Endodermal cell (in vitro differentiated cells): Measurements from ENCODE around the gene CYP4F2. TPM values are rescaled to one million over a fixed set of nuclear protein-coding genes. Genes with fewer than 3 reads are reported as not detected.

ENCODE experiments used
- DNase-seq: peaks from one replicate; pipeline ENCODE4 v3.0.0-alpha.2; 2017
- H3K27ac ChIP-seq: 2 replicates; pipeline ENCODE4 v1.5.1; 2013; ENCODE audit warnings: mild to moderate bottlenecking, low read depth, low read length, moderate library complexity
- H3K27me3 ChIP-seq: 2 replicates; pipeline ENCODE4 v1.6.1; 2013; ENCODE audit warnings: mild to moderate bottlenecking, low read length, moderate library complexity; ENCODE audit not compliant: insufficient read depth, control insufficient read depth, poor library complexity, severe bottlenecking
- H3K36me3 ChIP-seq: 2 replicates; pipeline ENCODE4 v1.7.0; 2013; ENCODE audit warnings: mild to moderate bottlenecking, low read length, moderate library complexity; ENCODE audit not compliant: control insufficient read depth, insufficient read depth
- H3K4me1 ChIP-seq: one replicate; pipeline ENCODE4 v1.7.0; 2013; ENCODE audit warnings: low read length; ENCODE audit not compliant: control insufficient read depth, insufficient read depth
- H3K4me3 ChIP-seq: 2 replicates; pipeline ENCODE4 v1.5.1; 2013; ENCODE audit warnings: mild to moderate bottlenecking, low read length, moderate library complexity
- H3K9ac ChIP-seq: 2 replicates; pipeline ENCODE4 v1.6.1; 2013; ENCODE audit warnings: mild to moderate bottlenecking, low read length, moderate library complexity; ENCODE audit not compliant: poor library complexity, severe bottlenecking; ENCODE audit errors: extremely low read depth
- H3K9me3 ChIP-seq: 2 replicates; pipeline ENCODE4 v1.6.1; 2013; ENCODE audit warnings: mild to moderate bottlenecking, low read length, moderate library complexity; ENCODE audit not compliant: control insufficient read depth
- H3K27ac Mint-ChIP-seq: 2 replicates; pipeline ENCODE4 v1.8.0; 2020; ENCODE audit warnings: mixed read lengths
- H3K27me3 Mint-ChIP-seq: 2 replicates; pipeline ENCODE4 v1.8.0; 2021; ENCODE audit warnings: mild to moderate bottlenecking, mixed read lengths; ENCODE audit not compliant: insufficient read depth
- H3K36me3 Mint-ChIP-seq: 2 replicates; pipeline ENCODE4 v1.8.0; 2020; ENCODE audit warnings: low read depth, mixed read lengths
- H3K4me1 Mint-ChIP-seq: 2 replicates; pipeline ENCODE4 v1.8.0; 2020; ENCODE audit warnings: mixed read lengths
- H3K4me3 Mint-ChIP-seq: 2 replicates; pipeline ENCODE4 v1.8.0; 2020; ENCODE audit warnings: mild to moderate bottlenecking, moderate library complexity, mixed read lengths
- H3K9me3 Mint-ChIP-seq: 2 replicates; pipeline ENCODE4 v1.8.0; 2020; ENCODE audit warnings: mild to moderate bottlenecking, mixed read lengths
- CTCF ChIP-seq: fragments of 200-600 bp; sonication (generic); conservative IDR thresholded peaks from 2 replicates; pipeline ENCODE4 v1.5.0; 2021; ENCODE audit warnings: antibody characterized with exemption, mild to moderate bottlenecking
- WGBS, 2 experiments: methylation state at CpG; one replicate each; pipeline versions ENCODE4 v1.1.5 to v1.1.7; 2013; ENCODE audit warnings: missing lambda C conversion rate in 2 of 2, mixed read lengths in 1 of 2; ENCODE audit not compliant: insufficient coverage in 1 of 2, insufficient read length in 1 of 2; 5-methylcytosine and 5-hydroxymethylcytosine counted together
- long read RNA-seq, 4 experiments: library from polyadenylated mRNA in 2 of 4; library from RNA in 1 of 4; library from capped mRNA in 1 of 4; stranded (forward) in 3 of 4; unstranded in 1 of 4; transcript quantifications; one replicate each; pipeline ENCODE4 v2.0.0, GENCODE V29; 2020 to 2021; ENCODE audit warnings: inconsistent platforms in 1 of 4
- polyA plus RNA-seq, 2 experiments: library from polyadenylated mRNA; stranded (reverse); fragments of 50-300 nt; gene quantifications; one replicate each; pipeline ENCODE4 v1.2.3, GENCODE V29; 2013
- total RNA-seq, 2 donors: library from RNA; stranded (reverse); fragmentation: NEBNext Ultra II Directional in 1 of 2; extraction: Animal tissue kit (Norgen Biotek cat#: 25700) in 1 of 2; gene quantifications; 2 replicates in 1 of 2; 3 replicates in 1 of 2; pipeline ENCODE4 v1.2.1, GENCODE V29; 2021

Gene CYP4F2
- not detected for total RNA-seq
- polyA plus RNA-seq (2013, experiment 1 of 2), result not detected
- not detected for polyA plus RNA-seq (2013, experiment 2 of 2)
- long read RNA-seq, experiment 1, result 0 reads
- long read RNA-seq, experiment 2, result 0 reads
- long read RNA-seq, experiment 3, result 0 reads
- long read RNA-seq, experiment 4, result 0 reads

GRCh38 chr19:15897738-15898276, at the start of gene CYP4F2:
Gene CYP4F2, minus strand, starts transcription at chr19:15898074. Its CDS starts 463 bp downstream, at chr19:15897611.
- H3K4me1 ChIP-seq, result no peaks in the 10 kb centered on the region
- no peak for TF ChIP-seq CTCF
- H3K9me3 ChIP-seq, result peaks cover 52% of the 10 kb centered on the region
- no peak for DNase-seq
- no peaks in the 10 kb centered on the region for H3K36me3 ChIP-seq
- 80 to 89% methylated on average over 2 to 3 of the region's 3 CpGs for WGBS, 2 experiments
- Mint-ChIP-seq H3K9me3 (peaks cover 29% of the 10 kb centered on the region), H3K4me3 (no peak within 1 kb of the TSS), H3K27ac (no peak within 1 kb of the TSS), H3K36me3 (no peaks in the 10 kb centered on the region), H3K27me3 (no peaks in the 10 kb centered on the region), H3K4me1 (no peaks in the 10 kb centered on the region)
- no peak within 1 kb of the TSS for H3K9ac ChIP-seq
- no peak within 1 kb of the TSS for H3K27ac ChIP-seq
- no peak within 1 kb of the TSS for H3K4me3 ChIP-seq
- no peaks in the 10 kb centered on the region for H3K27me3 ChIP-seq

GRCh38 chr19:15945301-15945700, 47.4 kb upstream of the CYP4F2 start:
- no peak for DNase-seq
- Mint-ChIP-seq H3K4me1 (no peaks in the 10 kb centered on the region), H3K36me3 (no peaks in the 10 kb centered on the region), H3K9me3 (peaks cover 85% of the 10 kb centered on the region), H3K4me3 (no peak overlapping the region), H3K27ac (no peak overlapping the region), H3K27me3 (no peaks in the 10 kb centered on the region)
- H3K9ac ChIP-seq, result no peak overlapping the region
- H3K27ac ChIP-seq, result no peak overlapping the region
- no peaks in the 10 kb centered on the region for H3K4me1 ChIP-seq
- H3K9me3 ChIP-seq, result peaks cover 69% of the 10 kb centered on the region
- TF ChIP-seq CTCF, result no peak
- WGBS, 2 experiments, result 28% methylated on average over 3 of the region's 4 CpGs; no CpG with 5 or more reads in 1 of the 2 experiments
- no peaks in the 10 kb centered on the region for H3K36me3 ChIP-seq
- H3K27me3 ChIP-seq, result no peaks in the 10 kb centered on the region
- no peak overlapping the region for H3K4me3 ChIP-seq

- Histone ChIP-seq H3K27me3 (no peaks in the 10 kb centered on the region), H3K4me1 (no peaks in the 10 kb centered on the region), H3K4me3 (no peak overlapping the region), H3K9ac (no peak overlapping the region), H3K36me3 (no peaks in the 10 kb centered on the region), H3K27ac (no peak overlapping the region), H3K9me3 (peaks cover 69% of the 10 kb centered on the region)
- TF ChIP-seq CTCF, result no peak
- peaks cover 86% of the 10 kb centered on the region for H3K9me3 Mint-ChIP-seq
- no peak overlapping the region for H3K4me3 Mint-ChIP-seq
- WGBS, 2 experiments, result 56 to 71% methylated on average over 4 of the region's 4 CpGs
- no peaks in the 10 kb centered on the region for H3K27me3 Mint-ChIP-seq
- H3K27ac Mint-ChIP-seq, result no peak overlapping the region
- H3K4me1 Mint-ChIP-seq, result no peaks in the 10 kb centered on the region
- H3K36me3 Mint-ChIP-seq, result no peaks in the 10 kb centered on the region
- DNase-seq, result no peak
Measured at GRCh38 chr19:15944401-15944800, 46.5 kb upstream of the CYP4F2 start.
